Measurements from ENCODE around the gene TSR1. TPM values are rescaled to one million over a fixed set of nuclear protein-coding genes. Genes with fewer than 3 reads are reported as not detected.
"Not testable (repeated sequence)": the region's sequence is repeated elsewhere in the genome, so short reads cannot be mapped to it uniquely, and the experiment has no call there.

The TSR1 gene
- total RNA-seq, 1 donor: 42.0 TPM

GRCh38 chr17:2317796-2318195 lies 18.5 kb downstream of the TSR1 start:
- no peaks in the 10 kb centered on the region for H3K79me2 ChIP-seq (ENCODE audit: insufficient read depth, low read length)
- no peaks in the 10 kb centered on the region for H3K9me3 ChIP-seq (ENCODE audit: low read depth, low read length)
- no peaks in the 10 kb centered on the region for H3K4me1 ChIP-seq (ENCODE audit: insufficient read depth, low read length)
- no peak overlapping the region for H3K4me3 ChIP-seq (ENCODE audit: insufficient read depth, low read length)
- H3K4me2 ChIP-seq (ENCODE audit: insufficient read depth, low read length): no peak overlapping the region
- TF ChIP-seq, protein P1, sequence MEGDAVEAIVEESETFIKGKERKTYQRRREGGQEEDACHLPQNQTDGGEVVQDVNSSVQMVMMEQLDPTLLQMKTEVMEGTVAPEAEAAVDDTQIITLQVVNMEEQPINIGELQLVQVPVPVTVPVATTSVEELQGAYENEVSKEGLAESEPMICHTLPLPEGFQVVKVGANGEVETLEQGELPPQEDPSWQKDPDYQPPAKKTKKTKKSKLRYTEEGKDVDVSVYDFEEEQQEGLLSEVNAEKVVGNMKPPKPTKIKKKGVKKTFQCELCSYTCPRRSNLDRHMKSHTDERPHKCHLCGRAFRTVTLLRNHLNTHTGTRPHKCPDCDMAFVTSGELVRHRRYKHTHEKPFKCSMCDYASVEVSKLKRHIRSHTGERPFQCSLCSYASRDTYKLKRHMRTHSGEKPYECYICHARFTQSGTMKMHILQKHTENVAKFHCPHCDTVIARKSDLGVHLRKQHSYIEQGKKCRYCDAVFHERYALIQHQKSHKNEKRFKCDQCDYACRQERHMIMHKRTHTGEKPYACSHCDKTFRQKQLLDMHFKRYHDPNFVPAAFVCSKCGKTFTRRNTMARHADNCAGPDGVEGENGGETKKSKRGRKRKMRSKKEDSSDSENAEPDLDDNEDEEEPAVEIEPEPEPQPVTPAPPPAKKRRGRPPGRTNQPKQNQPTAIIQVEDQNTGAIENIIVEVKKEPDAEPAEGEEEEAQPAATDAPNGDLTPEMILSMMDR (IDR thresholded peaks at IDR 0.05; ENCODE audit: extremely low read depth, low read depth, low read length): no peak
- H3K36me3 ChIP-seq (ENCODE audit: insufficient read depth, low read length): peaks cover 13% of the 10 kb centered on the region
- DNase-seq (ENCODE audit: insufficient read length, low spot score, missing footprints): no peak
- no peak overlapping the region for H2AFZ ChIP-seq (ENCODE audit: low read length)
- H3K27ac ChIP-seq (ENCODE audit: low read depth, low read length): no peak overlapping the region
- no peaks in the 10 kb centered on the region for H3K27me3 ChIP-seq (ENCODE audit: insufficient read depth, low read length)
- H4K20me1 ChIP-seq (ENCODE audit: insufficient read depth, low read length): no peaks in the 10 kb centered on the region

DNA sequence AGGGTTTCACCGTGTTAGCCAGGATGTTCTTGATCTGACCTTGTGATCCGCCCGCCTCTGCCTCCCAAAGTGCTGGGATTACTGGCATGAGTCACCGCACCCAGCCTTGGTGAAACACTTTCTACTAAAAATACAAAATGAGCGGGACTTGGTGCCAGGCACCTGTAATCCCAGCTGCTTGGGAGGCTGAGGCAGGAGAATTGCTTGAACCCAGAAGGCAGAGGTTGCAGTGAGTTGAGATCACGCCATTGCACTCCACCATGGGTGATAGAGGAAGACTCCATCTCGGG lies 19.4 kb downstream of the TSR1 start:
- H4K20me1 ChIP-seq (ENCODE audit: insufficient read depth, low read length); H3K4me2 ChIP-seq (ENCODE audit: insufficient read depth, low read length); H3K4me3 ChIP-seq (ENCODE audit: insufficient read depth, low read length); H3K27ac ChIP-seq (ENCODE audit: low read depth, low read length); H3K36me3 ChIP-seq (ENCODE audit: insufficient read depth, low read length); H2AFZ ChIP-seq (ENCODE audit: low read length); H3K4me1 ChIP-seq (ENCODE audit: insufficient read depth, low read length); H3K79me2 ChIP-seq (ENCODE audit: insufficient read depth, low read length); H3K27me3 ChIP-seq (ENCODE audit: insufficient read depth, low read length); H3K9me3 ChIP-seq (ENCODE audit: low read depth, low read length); DNase-seq (ENCODE audit: insufficient read length, low spot score, missing footprints): not testable (repeated sequence)

DNA sequence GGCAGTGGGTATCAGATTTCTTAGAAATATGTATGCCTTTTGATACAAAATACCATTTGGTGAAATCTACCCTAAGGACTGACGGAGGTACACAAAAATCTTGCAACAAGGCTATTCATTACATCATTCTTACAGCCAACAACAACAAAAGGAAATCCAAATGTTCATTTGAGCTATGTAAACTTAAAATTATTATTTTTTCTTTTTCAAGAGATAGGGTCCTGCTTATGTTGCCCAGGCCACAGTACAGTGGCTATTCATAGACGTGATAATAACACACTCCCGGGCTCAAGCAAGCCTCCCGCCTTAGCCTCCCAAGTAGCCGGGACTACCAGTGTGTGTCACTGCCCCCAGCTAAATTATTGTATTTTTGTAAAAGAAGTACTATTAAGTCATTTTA lies 23.5 kb downstream of the TSR1 start:
- H3K27ac ChIP-seq (ENCODE audit: low read depth, low read length): no peak overlapping the region
- H3K36me3 ChIP-seq (ENCODE audit: insufficient read depth, low read length): no peaks in the 10 kb centered on the region

DNA sequence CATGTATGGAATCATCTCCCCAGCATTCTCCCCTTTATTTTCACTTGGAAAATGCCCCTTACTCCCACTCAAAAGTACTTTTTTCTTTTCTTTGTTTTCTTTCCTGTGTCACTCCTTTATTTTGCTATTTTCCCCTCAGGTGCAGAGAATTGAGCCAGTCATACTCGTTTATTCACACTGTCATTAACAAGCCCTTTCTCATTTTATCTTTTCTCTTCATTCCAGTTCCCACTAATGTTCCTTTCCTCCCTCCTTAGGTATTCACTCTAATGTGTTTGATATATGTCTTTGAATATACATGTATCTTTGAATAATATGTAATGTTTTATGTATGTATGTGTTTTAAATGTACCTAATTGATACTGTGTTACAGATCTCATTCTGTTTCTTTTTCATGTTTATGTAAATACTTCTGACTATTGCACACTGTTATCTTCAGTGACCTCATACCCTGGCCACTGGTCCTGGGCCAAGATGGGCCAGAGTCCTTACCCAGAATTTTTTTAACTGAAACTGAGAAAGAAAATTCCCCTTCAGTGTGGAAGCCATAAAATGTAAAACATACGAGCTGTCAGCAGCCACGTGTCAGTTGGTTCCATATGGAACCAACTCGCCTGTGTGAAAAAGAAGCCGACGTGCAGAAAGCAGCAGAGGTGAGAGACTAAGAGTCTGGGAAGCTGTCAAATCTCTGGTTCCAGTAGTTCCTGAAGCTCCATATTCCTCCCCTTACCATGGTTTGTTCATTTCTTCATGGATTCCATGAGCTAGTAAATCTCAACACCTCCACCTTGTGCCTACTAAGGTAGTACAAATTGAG lies 26.7 kb downstream of the TSR1 start:
- Histone ChIP-seq H3K27ac (ENCODE audit: low read depth, low read length) (peak overlapping the region; percentile 5), H3K4me3 (ENCODE audit: insufficient read depth, low read length) (no peak overlapping the region), H3K36me3 (ENCODE audit: insufficient read depth, low read length) (no peaks in the 10 kb centered on the region), H3K27me3 (ENCODE audit: insufficient read depth, low read length) (no peaks in the 10 kb centered on the region), H3K4me2 (ENCODE audit: insufficient read depth, low read length) (no peak overlapping the region), H3K79me2 (ENCODE audit: insufficient read depth, low read length) (peaks cover 28% of the 10 kb centered on the region), H4K20me1 (ENCODE audit: insufficient read depth, low read length) (no peaks in the 10 kb centered on the region), H3K4me1 (ENCODE audit: insufficient read depth, low read length) (peaks cover 3% of the 10 kb centered on the region), H2AFZ (ENCODE audit: low read length) (no peak overlapping the region), H3K9me3 (ENCODE audit: low read depth, low read length) (no peaks in the 10 kb centered on the region)
- peak; percentile 84 for DNase-seq (ENCODE audit: insufficient read length, low spot score, missing footprints)
- TF ChIP-seq, protein P1 (IDR thresholded peaks at IDR 0.05; ENCODE audit: extremely low read depth, low read depth, low read length): no peak

More for the DNA sequence above, 23.5 kb downstream of the TSR1 start:
- H3K27me3 ChIP-seq (ENCODE audit: insufficient read depth, low read length): no peaks in the 10 kb centered on the region
- H3K79me2 ChIP-seq (ENCODE audit: insufficient read depth, low read length): peaks cover 9% of the 10 kb centered on the region
- no peak overlapping the region for H3K4me3 ChIP-seq (ENCODE audit: insufficient read depth, low read length)
- no peak overlapping the region for H2AFZ ChIP-seq (ENCODE audit: low read length)
- no peaks in the 10 kb centered on the region for H4K20me1 ChIP-seq (ENCODE audit: insufficient read depth, low read length)
- H3K4me2 ChIP-seq (ENCODE audit: insufficient read depth, low read length): no peak overlapping the region
- no peak for DNase-seq (ENCODE audit: insufficient read length, low spot score, missing footprints)
- TF ChIP-seq, protein P1 (IDR thresholded peaks at IDR 0.05; ENCODE audit: extremely low read depth, low read depth, low read length): no peak
- H3K9me3 ChIP-seq (ENCODE audit: low read depth, low read length): no peaks in the 10 kb centered on the region
- peaks cover 3% of the 10 kb centered on the region for H3K4me1 ChIP-seq (ENCODE audit: insufficient read depth, low read length)

Data from osteoblast (primary cell).